AG10803 (cell line): Measurements from ENCODE around the gene INPP5D.

Source experiments
- DNase-seq: peaks from one replicate; pipeline ENCODE4 v3.0.0; 2010; ENCODE audit warnings: low read depth
- H3K4me3 ChIP-seq: 2 replicates; pipeline ENCODE4 v1.5.1; 2011; ENCODE audit warnings: mild to moderate bottlenecking, low read length, control low read depth
- CTCF ChIP-seq: conservative IDR thresholded peaks from 2 replicates; pipeline ENCODE4 v1.5.1; 2011; ENCODE audit warnings: mild to moderate bottlenecking, low read length, control low read depth, inconsistent platforms

The INPP5D gene

GRCh38 chr2:233065954-233066470 is 5.9 kb downstream of the INPP5D start:
- DNase-seq: no peak
- H3K4me3 ChIP-seq: no peak overlapping the region
- TF ChIP-seq CTCF: no peak

GRCh38 chr2:233068762-233069418 is 8.7 kb downstream of the INPP5D start:
- TF ChIP-seq CTCF: no peak
- no peak for DNase-seq
- H3K4me3 ChIP-seq: no peak overlapping the region

GRCh38 chr2:233072838-233073237 is 12.7 kb downstream of the INPP5D start:
- H3K4me3 ChIP-seq: no peak overlapping the region
- no peak for DNase-seq
- no peak for TF ChIP-seq CTCF

GRCh38 chr2:233074106-233074505 is 14.0 kb downstream of the INPP5D start:
- H3K4me3 ChIP-seq: no peak overlapping the region
- TF ChIP-seq CTCF: no peak
- DNase-seq: no peak

- DNase-seq: no peak
- no peak overlapping the region for H3K4me3 ChIP-seq
- no peak for TF ChIP-seq CTCF
Observed at GRCh38 chr2:233075141-233075965, 15.2 kb downstream of the INPP5D start.

- no peak for TF ChIP-seq CTCF
- no peak overlapping the region for H3K4me3 ChIP-seq
- DNase-seq: no peak
Observed at GRCh38 chr2:233075966-233076339, 15.8 kb downstream of the INPP5D start.

- H3K4me3 ChIP-seq: no peak overlapping the region
- no peak for DNase-seq
- TF ChIP-seq CTCF: no peak
Observed at GRCh38 chr2:233076749-233077148, 16.6 kb downstream of the INPP5D start.
